ENCODE measurements around the gene ZNF570.

GRCh38 chr19:37484406-37485168 lies 15.4 kb downstream of the ZNF570 start:
- TF ChIP-seq ZNF331 (CRISPR knock-in tag; IDR thresholded peaks at IDR 0.05) (no peak), ZNF224 (CRISPR knock-in tag; IDR thresholded peaks at IDR 0.05) (no peak), EZH2 (conservative IDR thresholded peaks at IDR 0.05; ENCODE audit: low read depth, low read length) (no peak), ARID3A (IDR thresholded peaks at IDR 0.05; ENCODE audit: low read depth, low read length) (no peak), ZNF768 (CRISPR knock-in tag; IDR thresholded peaks at IDR 0.05) (no peak), ZNF747 (CRISPR knock-in tag; IDR thresholded peaks at IDR 0.05; ENCODE audit: borderline replicate concordance) (no peak)
